SK-N-SH (cell line): ENCODE data around the gene TAF5L.

ENCODE experiments used
- EZH2phosphoT487 ChIP-seq: fragments of 200-600 bp; sonication (generic); IDR thresholded peaks from 2 replicates; pipeline ENCODE4 v1.6.1; 2017; ENCODE audit warnings: low read depth, mixed run types, mild to moderate bottlenecking, antibody characterized with exemption, moderate library complexity, borderline replicate concordance
- MEF2A ChIP-seq: IDR thresholded peaks from 2 replicates; pipeline ENCODE4 v1.4.0; 2012; ENCODE audit warnings: low read depth, borderline replicate concordance
- TAF1 ChIP-seq: IDR thresholded peaks from 2 replicates; pipeline ENCODE4 v1.6.1; 2012; ENCODE audit warnings: low read depth, mild to moderate bottlenecking, low read length, moderate library complexity, borderline replicate concordance

DNA sequence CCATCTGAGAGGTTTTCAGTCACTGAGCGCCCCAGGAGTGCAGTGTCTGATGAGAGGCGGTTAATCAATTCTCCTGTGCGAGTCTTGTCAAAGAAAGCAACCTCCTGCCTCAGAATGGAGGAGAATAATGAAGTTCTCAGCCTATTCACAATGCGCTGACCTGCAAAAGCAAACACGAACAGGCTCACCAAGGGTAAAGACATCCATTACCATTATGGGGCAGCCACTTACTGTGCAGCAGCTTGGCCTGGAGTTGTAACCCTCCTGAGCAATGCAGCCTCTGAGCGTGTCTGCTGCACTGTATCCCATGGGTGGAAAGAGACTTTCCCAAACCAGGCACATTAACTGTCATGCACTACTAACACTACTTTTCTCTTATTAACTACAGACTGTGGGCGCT is 78.4 kb downstream of the TAF5L start:
- no peak for TF ChIP-seq MEF2A
- no peak for TF ChIP-seq EZH2phosphoT487
- no peak for TF ChIP-seq TAF1
